Body of pancreas (tissue), 4 donors: ENCODE results near the gene PIAS3. TPM values are rescaled to one million over a fixed set of nuclear protein-coding genes. Genes with fewer than 3 reads are reported as not detected.

Experiments used
- ATAC-seq: fragments of 150-250 bp; one replicate; pipeline ENCODE4 v1.9.1; 2016
- DNase-seq, 4 donors: peaks; one replicate each; pipeline ENCODE4 v3.0.0-alpha.2; 2019
- H3K27ac ChIP-seq, 4 donors: fragments of 200-600 bp; sonication (generic); 1 replicate in 3 of 4; 2 replicates in 1 of 4; pipeline versions ENCODE4 v1.5.1 to v1.6.1; 2016 to 2019; ENCODE audit warnings: mild to moderate bottlenecking in 1 of 4, mixed read lengths in 1 of 4, moderate library complexity in 1 of 4
- H3K27me3 ChIP-seq, 2 donors: fragments of 200-600 bp; sonication (generic); one replicate each; pipeline ENCODE4 v1.6.0; 2016; ENCODE audit warnings: mild to moderate bottlenecking in 1 of 2
- H3K36me3 ChIP-seq, 2 donors: fragments of 200-600 bp; sonication (generic); replicated peaks in 1 of 2; 2 replicates each; pipeline ENCODE4 v1.5.1; 2016; ENCODE audit warnings: low read depth in 2 of 2; ENCODE audit not compliant: insufficient read depth in 1 of 2
- H3K4me1 ChIP-seq: fragments of 200-600 bp; sonication (generic); one replicate; pipeline ENCODE4 v1.6.0; 2016
- H3K4me3 ChIP-seq, 2 donors: fragments of 200-600 bp; sonication (generic); 1 replicate in 1 of 2; 2 replicates in 1 of 2; pipeline ENCODE4 v1.5.1; 2016 to 2019
- H3K9me3 ChIP-seq, 3 donors: fragments of 200-600 bp; sonication (generic); 1 replicate in 2 of 3; 2 replicates in 1 of 3; pipeline ENCODE4 v1.5.1; 2016
- POLR2A ChIP-seq, 3 donors: fragments of 450-650 bp; IDR thresholded peaks; one replicate each; pipeline ENCODE4 v1.6.1; 2016; ENCODE audit warnings: antibody characterized with exemption in 3 of 3, mild to moderate bottlenecking in 2 of 3
- WGBS, 2 donors: methylation state at CpG; one replicate each; pipeline ENCODE4 v1.1.5; 2017; 5-methylcytosine and 5-hydroxymethylcytosine counted together
- intact Hi-C: fragments of 100-400 bp; cut with DNase I; formaldehyde crosslinking; loops from one replicate; pipeline ENCODE4 v1.15.1; 2023
- total RNA-seq, 2 donors: library from RNA; depleted of rRNA; stranded (reverse); fragments of >200 nt; gene quantifications; one replicate each; pipeline ENCODE4 v1.1.0, GENCODE V29; 2016
- TF ChIP-seq, protein P1 (sequence below), 7 experiments: fragments of 450-650 bp in 4 of 7; fragments of 200-600 bp in 3 of 7; sonication (generic) in 3 of 7; IDR thresholded peaks; one replicate each; pipeline ENCODE4 v1.5.1; 2016 to 2019; ENCODE audit warnings: antibody characterized with exemption in 7 of 7

Gene PIAS3
- total RNA-seq, 2 donors from 2014 or later: 14.2 to 17.6 TPM

DNA sequence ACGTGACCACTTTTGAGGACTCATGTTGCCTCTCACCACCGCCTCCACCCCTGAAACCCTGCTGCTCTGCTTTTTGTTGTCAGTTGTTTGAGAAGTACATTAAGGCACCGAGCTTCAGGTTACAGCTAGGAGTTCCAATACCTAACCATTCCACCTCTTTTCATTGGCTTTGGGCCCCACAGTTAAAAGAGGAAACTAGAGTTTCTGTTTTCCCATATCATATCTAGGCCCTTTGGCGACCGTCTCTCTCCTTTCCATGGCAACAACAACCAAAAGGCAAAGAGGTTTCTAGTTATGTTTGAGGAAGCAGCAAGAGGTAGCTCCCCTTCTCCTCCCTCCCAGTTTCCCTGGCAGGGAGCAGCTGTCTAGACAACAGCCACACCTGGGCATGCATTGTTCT is 20.9 kb upstream of the PIAS3 start:
- no peaks in the 10 kb centered on the region for H3K36me3 ChIP-seq
- 50 to 62% methylated on average over 5 of the region's 5 CpGs for WGBS, 2 donors
- H3K27ac ChIP-seq: no peak overlapping the region
- no peaks in the 10 kb centered on the region for H3K27me3 ChIP-seq
- intact Hi-C loops: no loop called here
- no peaks in the 10 kb centered on the region for H3K4me1 ChIP-seq
- H3K4me3 ChIP-seq: no peak overlapping the region
- ATAC-seq: no peak
- no peak for TF ChIP-seq POLR2A (IDR thresholded peaks at IDR 0.05)
- TF ChIP-seq, protein P1, sequence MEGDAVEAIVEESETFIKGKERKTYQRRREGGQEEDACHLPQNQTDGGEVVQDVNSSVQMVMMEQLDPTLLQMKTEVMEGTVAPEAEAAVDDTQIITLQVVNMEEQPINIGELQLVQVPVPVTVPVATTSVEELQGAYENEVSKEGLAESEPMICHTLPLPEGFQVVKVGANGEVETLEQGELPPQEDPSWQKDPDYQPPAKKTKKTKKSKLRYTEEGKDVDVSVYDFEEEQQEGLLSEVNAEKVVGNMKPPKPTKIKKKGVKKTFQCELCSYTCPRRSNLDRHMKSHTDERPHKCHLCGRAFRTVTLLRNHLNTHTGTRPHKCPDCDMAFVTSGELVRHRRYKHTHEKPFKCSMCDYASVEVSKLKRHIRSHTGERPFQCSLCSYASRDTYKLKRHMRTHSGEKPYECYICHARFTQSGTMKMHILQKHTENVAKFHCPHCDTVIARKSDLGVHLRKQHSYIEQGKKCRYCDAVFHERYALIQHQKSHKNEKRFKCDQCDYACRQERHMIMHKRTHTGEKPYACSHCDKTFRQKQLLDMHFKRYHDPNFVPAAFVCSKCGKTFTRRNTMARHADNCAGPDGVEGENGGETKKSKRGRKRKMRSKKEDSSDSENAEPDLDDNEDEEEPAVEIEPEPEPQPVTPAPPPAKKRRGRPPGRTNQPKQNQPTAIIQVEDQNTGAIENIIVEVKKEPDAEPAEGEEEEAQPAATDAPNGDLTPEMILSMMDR (IDR thresholded peaks at IDR 0.05): no peak
- no peaks in the 10 kb centered on the region for H3K9me3 ChIP-seq
- DNase-seq: no peak

DNA sequence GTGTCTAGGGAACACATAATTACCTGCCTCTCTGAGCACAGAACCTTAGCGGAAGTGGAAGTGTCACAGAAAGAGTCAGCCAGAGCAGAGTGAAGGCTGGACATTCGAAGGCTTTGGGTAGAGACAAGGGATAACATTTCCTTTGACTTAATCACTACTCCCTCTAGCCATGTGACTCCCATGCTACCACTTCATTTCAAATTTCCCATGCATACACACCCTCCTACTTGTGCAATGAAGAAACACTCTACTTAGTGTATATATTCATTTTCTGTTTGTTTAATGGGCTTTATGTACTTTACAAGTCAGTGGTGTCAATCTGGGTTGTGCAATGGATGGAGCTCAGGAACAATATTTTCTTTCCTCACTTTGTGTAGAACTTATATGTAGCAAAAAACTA is 19.8 kb upstream of the PIAS3 start:
- ATAC-seq (no peak), DNase-seq (no peak)
- Histone ChIP-seq H3K4me1 (no peaks in the 10 kb centered on the region), H3K27ac (no peak overlapping the region), H3K4me3 (no peak overlapping the region), H3K9me3 (no peaks in the 10 kb centered on the region), H3K36me3 (no peaks in the 10 kb centered on the region), H3K27me3 (no peaks in the 10 kb centered on the region)
- WGBS, 2 donors: 73 to 83% methylated on average over 2 of the region's 2 CpGs
- TF ChIP-seq, protein P1 (IDR thresholded peaks at IDR 0.05): no peak
- TF ChIP-seq POLR2A (IDR thresholded peaks at IDR 0.05): no peak
- intact Hi-C loops: no loop called here

DNA sequence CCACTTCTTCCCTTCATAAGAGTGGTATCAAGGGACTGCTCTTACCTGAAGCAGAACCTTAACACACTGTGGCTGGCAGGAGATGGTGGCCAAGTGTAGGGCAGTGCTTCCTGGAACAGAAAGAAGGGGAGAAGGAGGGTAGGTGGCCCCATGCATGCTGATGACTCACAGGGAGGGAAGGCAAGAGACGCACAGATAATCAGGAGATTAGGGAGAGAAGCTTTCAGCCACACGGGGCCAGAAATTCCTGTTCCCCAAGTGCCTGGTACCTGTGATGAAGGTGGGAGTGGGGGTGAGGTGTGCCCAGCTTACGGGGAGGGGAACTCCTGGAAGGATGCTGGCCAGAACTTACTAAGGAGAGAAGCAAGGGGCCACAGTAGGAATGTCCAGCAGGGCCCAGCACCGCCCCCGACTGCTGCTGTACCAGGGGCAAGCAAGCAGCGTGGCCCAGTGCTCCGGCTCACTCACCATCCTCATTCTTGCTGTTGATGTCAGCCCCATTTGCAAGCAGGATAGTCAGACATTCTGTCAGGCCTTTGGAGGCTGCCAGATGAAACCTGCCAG is 19.1 kb upstream of the PIAS3 start:
- Histone ChIP-seq H3K4me3 (no peak overlapping the region), H3K27me3 (no peaks in the 10 kb centered on the region), H3K36me3 (no peaks in the 10 kb centered on the region), H3K9me3 (no peaks in the 10 kb centered on the region), H3K27ac (no peak overlapping the region), H3K4me1 (no peaks in the 10 kb centered on the region)
- TF ChIP-seq, protein P1 (IDR thresholded peaks at IDR 0.05): no peak
- no peak for TF ChIP-seq POLR2A (IDR thresholded peaks at IDR 0.05)
- ATAC-seq (no peak), DNase-seq (no peak)
- intact Hi-C loops: no loop called here
- 78 to 79% methylated on average over 5 to 7 of the region's 7 CpGs for WGBS, 2 donors

DNA sequence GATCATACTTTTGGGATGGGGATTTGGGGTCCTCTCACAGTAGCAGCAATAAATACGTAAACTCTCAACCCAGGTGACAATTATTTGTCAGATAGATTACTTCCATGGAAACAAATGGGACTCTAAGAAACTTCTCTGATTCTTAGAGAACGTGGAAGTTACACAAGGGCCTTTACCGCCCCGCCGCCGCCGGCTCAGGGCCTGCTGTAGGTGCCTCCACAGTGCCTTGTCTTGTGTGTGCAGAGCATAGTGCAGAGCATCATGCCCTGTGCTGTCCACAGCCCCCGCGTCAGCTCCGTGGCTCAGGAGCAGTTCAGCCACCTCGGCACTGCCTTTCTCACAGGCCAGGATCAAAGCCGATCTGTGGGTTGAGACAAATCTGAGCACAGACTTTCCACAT is 15.8 kb upstream of the PIAS3 start:
- DNase-seq: no peak
- TF ChIP-seq, protein P1 (IDR thresholded peaks at IDR 0.05): no peak
- TF ChIP-seq POLR2A (IDR thresholded peaks at IDR 0.05): no peak
- Histone ChIP-seq H3K4me1 (no peaks in the 10 kb centered on the region), H3K27me3 (no peaks in the 10 kb centered on the region), H3K27ac (no peak overlapping the region), H3K36me3 (no peaks in the 10 kb centered on the region), H3K4me3 (no peak overlapping the region), H3K9me3 (no peaks in the 10 kb centered on the region)
- 85 to 94% methylated on average over 8 to 12 of the region's 12 CpGs for WGBS, 2 donors
- ATAC-seq: no peak
- intact Hi-C loops: no loop called here
